HFF-Myc (cell line): ENCODE measurements around the gene ZC3H12C.

ENCODE experiments used
- DNase-seq: peaks from one replicate; pipeline ENCODE4 v3.0.0-alpha.2; 2011; ENCODE audit warnings: low read depth; ENCODE audit errors: extremely low read depth
- H3K4me3 ChIP-seq: replicated peaks from 2 replicates; pipeline ENCODE4 v1.5.1; 2011; ENCODE audit warnings: low read depth, mild to moderate bottlenecking, control low read depth, low read length
- TF ChIP-seq, protein P1 (sequence below): IDR thresholded peaks from 2 replicates; pipeline ENCODE4 v1.5.1; 2012; ENCODE audit warnings: mild to moderate bottlenecking, low read depth, low read length, control low read depth; ENCODE audit errors: missing control alignments

ZC3H12C gene

GRCh38 chr11:110158317-110159200, 65.4 kb downstream of the ZC3H12C start:
- TF ChIP-seq, protein P1, sequence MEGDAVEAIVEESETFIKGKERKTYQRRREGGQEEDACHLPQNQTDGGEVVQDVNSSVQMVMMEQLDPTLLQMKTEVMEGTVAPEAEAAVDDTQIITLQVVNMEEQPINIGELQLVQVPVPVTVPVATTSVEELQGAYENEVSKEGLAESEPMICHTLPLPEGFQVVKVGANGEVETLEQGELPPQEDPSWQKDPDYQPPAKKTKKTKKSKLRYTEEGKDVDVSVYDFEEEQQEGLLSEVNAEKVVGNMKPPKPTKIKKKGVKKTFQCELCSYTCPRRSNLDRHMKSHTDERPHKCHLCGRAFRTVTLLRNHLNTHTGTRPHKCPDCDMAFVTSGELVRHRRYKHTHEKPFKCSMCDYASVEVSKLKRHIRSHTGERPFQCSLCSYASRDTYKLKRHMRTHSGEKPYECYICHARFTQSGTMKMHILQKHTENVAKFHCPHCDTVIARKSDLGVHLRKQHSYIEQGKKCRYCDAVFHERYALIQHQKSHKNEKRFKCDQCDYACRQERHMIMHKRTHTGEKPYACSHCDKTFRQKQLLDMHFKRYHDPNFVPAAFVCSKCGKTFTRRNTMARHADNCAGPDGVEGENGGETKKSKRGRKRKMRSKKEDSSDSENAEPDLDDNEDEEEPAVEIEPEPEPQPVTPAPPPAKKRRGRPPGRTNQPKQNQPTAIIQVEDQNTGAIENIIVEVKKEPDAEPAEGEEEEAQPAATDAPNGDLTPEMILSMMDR: no peak
- no peak overlapping the region for H3K4me3 ChIP-seq
- DNase-seq: no peak

DNA sequence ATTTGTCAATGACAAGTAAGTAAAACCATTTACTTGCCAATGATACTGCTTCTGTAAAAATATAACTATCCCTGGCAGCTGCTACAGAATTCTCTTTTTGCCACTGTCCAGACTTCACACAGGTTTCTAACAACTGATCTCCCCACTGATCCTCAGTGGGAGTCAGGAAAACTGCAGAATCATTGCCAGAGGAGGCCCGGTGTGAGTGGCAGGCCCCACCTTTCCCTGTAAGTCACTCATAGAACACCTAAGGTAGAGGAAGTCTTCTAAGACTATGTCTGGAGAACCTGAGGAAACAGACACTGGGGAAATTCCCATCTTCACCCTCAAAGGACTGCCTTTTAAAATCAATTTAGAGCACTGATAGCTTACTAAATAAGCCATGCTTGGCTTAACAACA, 66.3 kb downstream of the ZC3H12C start:
- TF ChIP-seq, protein P1: no peak
- DNase-seq: no peak
- H3K4me3 ChIP-seq: no peak overlapping the region

GRCh38 chr11:110160016-110160415, 66.8 kb downstream of the ZC3H12C start:
- TF ChIP-seq, protein P1: no peak
- no peak overlapping the region for H3K4me3 ChIP-seq
- no peak for DNase-seq

DNA sequence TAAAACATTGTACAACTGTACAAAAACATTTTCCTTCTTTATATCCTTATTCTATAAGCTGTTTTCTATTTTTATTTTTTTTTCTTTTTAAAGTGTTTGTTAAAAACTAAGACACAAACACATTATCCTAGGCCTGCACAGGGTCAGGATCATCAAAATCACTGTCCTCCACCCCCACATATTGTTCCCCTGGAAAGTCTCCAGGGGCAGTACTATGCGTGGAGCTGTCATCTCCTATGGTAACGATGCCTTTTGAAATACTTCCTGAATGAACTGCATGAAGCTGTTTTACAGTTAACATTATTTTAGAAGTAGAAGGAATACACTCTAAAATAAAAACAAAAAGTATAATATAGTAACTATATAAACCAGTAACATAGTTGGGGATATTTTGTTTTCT, 67.2 kb downstream of the ZC3H12C start:
- DNase-seq: no peak
- TF ChIP-seq, protein P1: no peak
- no peak overlapping the region for H3K4me3 ChIP-seq

DNA sequence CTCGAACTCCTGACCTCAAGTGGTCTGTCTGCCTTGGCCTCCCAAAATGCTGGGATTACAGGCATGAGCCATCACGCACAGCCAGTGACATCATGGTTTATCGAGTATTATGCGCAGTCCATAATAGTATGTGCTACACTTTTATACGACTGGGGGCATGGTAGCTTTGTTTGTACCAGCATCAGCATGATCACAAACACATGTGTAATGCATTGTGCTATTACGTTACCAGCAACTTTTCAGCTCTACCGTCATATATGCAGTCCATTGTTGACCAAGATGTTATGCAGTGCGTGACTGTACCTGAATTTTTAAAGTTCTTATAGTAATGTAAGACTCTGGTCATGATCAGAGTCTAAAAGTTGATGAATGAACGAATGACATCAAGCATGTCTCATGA, 67.9 kb downstream of the ZC3H12C start:
- no peak overlapping the region for H3K4me3 ChIP-seq
- DNase-seq: no peak
- TF ChIP-seq, protein P1: no peak

- no peak for DNase-seq
- TF ChIP-seq, protein P1: no peak
These were observed 69.0 kb downstream of the ZC3H12C start for GRCh38 chr11:110162216-110162615.

More at GRCh38 chr11:110162216-110162615, 69.0 kb downstream of the ZC3H12C start:
- H3K4me3 ChIP-seq: no peak overlapping the region
